Fibroblast of pulmonary artery (primary cell): ENCODE results near the gene PDCL3.

Experiments
- DNase-seq: peaks from one replicate; pipeline ENCODE4 v3.0.0-alpha.2; 2010; ENCODE audit warnings: low read depth
- H3K4me3 ChIP-seq: replicated peaks from 2 replicates; pipeline ENCODE4 v1.5.1; 2011; ENCODE audit warnings: low read depth, mild to moderate bottlenecking, control low read depth, low read length, moderate library complexity
- CTCF ChIP-seq: IDR thresholded peaks from 2 replicates; pipeline ENCODE4 v1.5.1; 2011; ENCODE audit warnings: mild to moderate bottlenecking, control low read depth, low read length, inconsistent platforms; ENCODE audit errors: missing control alignments

PDCL3 gene

GRCh38 chr2:100562613-100563406 lies at the start of gene PDCL3:
PDCL3 (plus strand) TSS chr2:100562993; CDS start chr2:100563068, 75 bp downstream.
- DNase-seq, result peak; percentile 99
- H3K4me3 ChIP-seq, result peak within 1 kb of the TSS; percentile 97
- no peak for TF ChIP-seq CTCF

- H3K4me3 ChIP-seq, result no peak overlapping the region
- no peak for DNase-seq
- TF ChIP-seq CTCF, result no peak
These were observed 49.1 kb upstream of the PDCL3 start for GRCh38 chr2:100513650-100514049.

GRCh38 chr2:100517556-100517955 lies 45.2 kb upstream of the PDCL3 start:
- no peak for TF ChIP-seq CTCF

GRCh38 chr2:100518801-100519200 lies 44.0 kb upstream of the PDCL3 start:
- no peak for DNase-seq
- no peak for TF ChIP-seq CTCF

More at GRCh38 chr2:100517556-100517955, 45.2 kb upstream of the PDCL3 start:
- no peak overlapping the region for H3K4me3 ChIP-seq
- no peak for DNase-seq

GRCh38 chr2:100520224-100520623 lies 42.6 kb upstream of the PDCL3 start:
- no peak overlapping the region for H3K4me3 ChIP-seq
- TF ChIP-seq CTCF, result no peak
- DNase-seq, result no peak

More at GRCh38 chr2:100518801-100519200, 44.0 kb upstream of the PDCL3 start:
- H3K4me3 ChIP-seq, result no peak overlapping the region

- TF ChIP-seq CTCF, result no peak
- no peak for DNase-seq
- no peak overlapping the region for H3K4me3 ChIP-seq
These were observed 40.4 kb upstream of the PDCL3 start for GRCh38 chr2:100522430-100522829.

- DNase-seq, result no peak
- no peak overlapping the region for H3K4me3 ChIP-seq
- no peak for TF ChIP-seq CTCF
These were observed 38.5 kb upstream of the PDCL3 start for GRCh38 chr2:100524331-100524730.
